GM12878 (cell line): Measurements from ENCODE around the gene LRRC31. TPM values are rescaled to one million over a fixed set of nuclear protein-coding genes. Genes with fewer than 3 reads are reported as not detected.

ENCODE experiments used
- ATAC-seq: fragments of 200-7000 bp; cut with Tn5 transposase; 3 replicates; pipeline ENCODE4 v1.9.1; 2020; ENCODE audit warnings: mild to moderate bottlenecking, moderate library complexity
- BruUV-seq: library from RNA; stranded (reverse); fragments of 400-500 nt; replicated peaks from 2 replicates; lab custom pipeline; 2021; lab: Mats Ljungman, UMichigan
- CTCF ChIA-PET: fragments of 300-600 bp; sonication (Branson Sonifier 250); formaldehyde crosslinking; extraction: SDS; loops from one replicate; lab custom pipeline; 2021; ENCODE audit warnings: inconsistent platforms; lab: Yijun Ruan, JAX
- POLR2A ChIA-PET: fragments of 350-600 bp; formaldehyde crosslinking; extraction: SDS; loops from one replicate; lab custom pipeline; 2021; ENCODE audit warnings: inconsistent platforms; lab: Charles Lee
- RAD21 ChIA-PET: fragments of 300-600 bp; sonication (Branson Sonifier 250); formaldehyde crosslinking; loops from one replicate; lab custom pipeline; 2023; ENCODE audit warnings: antibody characterized with exemption; ENCODE audit not compliant: unreplicated experiment; lab: Charles Lee
- SMC1A ChIA-PET: fragments of 300-600 bp; sonication (Branson Sonifier 250); formaldehyde crosslinking; loops from one replicate; lab custom pipeline; 2023; ENCODE audit not compliant: unreplicated experiment, uncharacterized antibody; lab: Charles Lee
- DNase-seq: peaks from one replicate; pipeline ENCODE4 v3.0.0-alpha.2; 2011; ENCODE audit warnings: low read depth, low spot score
- FAIRE-seq: peaks from 3 replicates; lab custom pipeline; 2011; peaks lifted over from hg19 to GRCh38; lab: Jason Lieb, UNC
- H2AFZ ChIP-seq: 2 replicates; pipeline ENCODE4 v1.6.0; 2011; ENCODE audit warnings: low read depth, low read length, control low read depth; ENCODE audit not compliant: control insufficient read depth
- H3K27ac ChIP-seq: 2 replicates; pipeline ENCODE4 v1.5.1; 2011; ENCODE audit warnings: control low read depth; ENCODE audit not compliant: control insufficient read depth, insufficient read depth
- H3K27me3 ChIP-seq, 2 experiments: replicated peaks in 1 of 2; 2 replicates each; pipeline versions ENCODE4 v1.6.0 to v1.6.1; 2011; ENCODE audit warnings: low read length in 1 of 2; ENCODE audit not compliant: control insufficient read depth in 2 of 2, insufficient read depth in 2 of 2
- H3K36me3 ChIP-seq, 2 experiments: 2 replicates each; pipeline ENCODE4 v1.5.1; 2011; ENCODE audit warnings: low read length in 1 of 2; ENCODE audit not compliant: control insufficient read depth in 2 of 2, insufficient read depth in 2 of 2
- H3K4me1 ChIP-seq: 2 replicates; pipeline ENCODE4 v1.6.1; 2011; ENCODE audit warnings: mild to moderate bottlenecking, low read length, moderate library complexity, mixed read lengths; ENCODE audit not compliant: control insufficient read depth, insufficient read depth
- H3K4me2 ChIP-seq: 2 replicates; pipeline ENCODE4 v1.6.0; 2011; ENCODE audit warnings: control low read depth; ENCODE audit not compliant: control insufficient read depth, insufficient read depth
- H3K4me3 ChIP-seq: fragments of 200-600 bp; sonication (generic); 2 replicates; pipeline ENCODE4 v1.5.1; 2016
- H3K79me2 ChIP-seq: 2 replicates; pipeline ENCODE4 v1.6.0; 2011; ENCODE audit warnings: low read length; ENCODE audit not compliant: control insufficient read depth, insufficient read depth
- H3K9ac ChIP-seq: 2 replicates; pipeline ENCODE4 v1.8.0; 2011; ENCODE audit warnings: low read length, control low read depth, mixed read lengths; ENCODE audit not compliant: control insufficient read depth, insufficient read depth
- H3K9me3 ChIP-seq: replicated peaks from 3 replicates; pipeline ENCODE4 v1.5.1; 2011; ENCODE audit warnings: mild to moderate bottlenecking, low read length; ENCODE audit not compliant: control insufficient read depth, insufficient read depth
- H4K20me1 ChIP-seq: 2 replicates; pipeline ENCODE4 v1.6.0; 2011; ENCODE audit not compliant: control insufficient read depth, insufficient read depth
- BCL11A ChIP-seq: IDR thresholded peaks from 2 replicates; pipeline ENCODE4 v1.6.1; 2011; ENCODE audit warnings: low read depth, low read length
- CHD2 ChIP-seq: IDR thresholded peaks from 2 replicates; pipeline ENCODE4 v1.6.1; 2011; ENCODE audit warnings: low read depth, low read length, improper control_type of control experiment, borderline replicate concordance
- CHD4 ChIP-seq: fragments of 200-600 bp; sonication (generic); IDR thresholded peaks from 2 replicates; pipeline ENCODE4 v1.6.1; 2016; ENCODE audit warnings: mild to moderate bottlenecking
- FOS ChIP-seq: IDR thresholded peaks from 3 replicates; pipeline ENCODE4 v1.6.1; 2011; ENCODE audit warnings: borderline replicate concordance; ENCODE audit not compliant: insufficient read length; ENCODE audit errors: extremely low read depth
- MYC ChIP-seq: IDR thresholded peaks from 2 replicates; pipeline ENCODE4 v1.6.1; 2011; ENCODE audit warnings: mild to moderate bottlenecking, low read length, moderate library complexity, inconsistent platforms; ENCODE audit not compliant: insufficient read depth, insufficient replicate concordance, insufficient read length, severe bottlenecking
- POU2F2 ChIP-seq: IDR thresholded peaks from 3 replicates; pipeline ENCODE4 v1.6.1; 2011; ENCODE audit warnings: low read depth, mild to moderate bottlenecking, low read length, borderline replicate concordance
- SMAD5 ChIP-seq: IDR thresholded peaks from 2 replicates; pipeline ENCODE4 v1.6.1; 2016; ENCODE audit warnings: antibody characterized with exemption, low read depth
- SMC3 ChIP-seq: IDR thresholded peaks from 2 replicates; pipeline ENCODE4 v1.6.1; 2011; ENCODE audit warnings: low read length, improper control_type of control experiment, borderline replicate concordance
- SPI1 ChIP-seq: IDR thresholded peaks from 2 replicates; pipeline ENCODE4 v1.6.1; 2011; ENCODE audit warnings: low read depth, mild to moderate bottlenecking, low read length, moderate library complexity, borderline replicate concordance; ENCODE audit not compliant: insufficient read depth
- SUZ12 ChIP-seq: fragments of 200-600 bp; sonication (generic); IDR thresholded peaks from one replicate; pipeline ENCODE4 v1.6.1; 2018; ENCODE audit warnings: antibody characterized with exemption, mild to moderate bottlenecking; ENCODE audit not compliant: unreplicated experiment
- YY1 ChIP-seq: IDR thresholded peaks from 2 replicates; pipeline ENCODE4 v1.6.1; 2011; ENCODE audit warnings: low read depth, mild to moderate bottlenecking, low read length
- ZBTB33 ChIP-seq: fragments of 450-650 bp; IDR thresholded peaks from 2 replicates; pipeline ENCODE4 v1.6.1; 2017; ENCODE audit warnings: mild to moderate bottlenecking
- ZNF217 ChIP-seq: fragments of 450-650 bp; IDR thresholded peaks from 2 replicates; pipeline ENCODE4 v1.6.1; 2017; ENCODE audit warnings: antibody characterized with exemption, mild to moderate bottlenecking
- WGBS: methylation state at CpG from one replicate; pipeline ENCODE4 v1.1.6; 2016; ENCODE audit warnings: low lambda C conversion rate; ENCODE audit not compliant: insufficient replicate concordance, insufficient coverage; ENCODE audit errors: missing lambda C conversion rate; 5-methylcytosine and 5-hydroxymethylcytosine counted together
- in situ Hi-C: fragments of 300-500 bp; cut with MboI; formaldehyde crosslinking; loops from 9 replicates; pipeline ENCODE4 v1.14.3; 2018; ENCODE audit warnings: mixed read lengths
- intact Hi-C: fragments of 100-400 bp; cut with micrococcal nuclease; formaldehyde crosslinking; loops from one replicate; pipeline ENCODE4 v1.14.2; 2022; ENCODE audit not compliant: unreplicated experiment
- polyA plus RNA-seq, 11 experiments: library from polyadenylated mRNA; depleted of rRNA in 4 of 11; unstranded in 6 of 11; stranded (reverse) in 5 of 11; fragments of >200 nt; fragmentation: Nextera tagmentation in 4 of 11; fragmentation: Illumina TruSeq in 1 of 11; extraction: Ambion mirVana in 4 of 11; extraction: Trizol in 1 of 11; gene quantifications; 1 replicate in 1 of 11; 2 replicates in 10 of 11; pipeline versions ENCODE4 v1.2.1 to v1.2.3, GENCODE V29; 2011 to 2016; ENCODE audit warnings: inconsistent platforms in 2 of 11, missing spikeins in 2 of 11, low read depth in 1 of 11
- total RNA-seq, 4 experiments: library from RNA; depleted of rRNA in 3 of 4; stranded (reverse); fragments of >200 nt in 3 of 4; fragmentation: Illumina TruSeq in 1 of 4; extraction: Trizol in 1 of 4; gene quantifications; 2 replicates each; pipeline versions ENCODE4 v1.2.1 to v1.2.3, GENCODE V29; 2013 to 2021
- TF ChIP-seq, protein P1 (sequence below): fragments of 450-650 bp; IDR thresholded peaks from 2 replicates; pipeline ENCODE4 v1.6.1; 2016; ENCODE audit warnings: mild to moderate bottlenecking, moderate library complexity, borderline replicate concordance
- TF ChIP-seq, protein P2 (sequence below): IDR thresholded peaks from 2 replicates; pipeline ENCODE4 v1.6.1; 2012; ENCODE audit warnings: low read depth, low read length, improper control_type of control experiment

Gene LRRC31
- total and polyA plus RNA-seq, 10 of the 15 experiments (the other 5 are each of a cell fraction or from before 2014, with no cell fraction given) = 0.04 to 0.06 (median 0.06) TPM; not detected in 7

GRCh38 chr3:169861871-169862270 is 7.9 kb downstream of the LRRC31 start:
- in situ Hi-C loops (loop anchor here (10.0 kb wide), 1 partner anchor 193 kb away; no protein-coding TSS in a partner anchor), intact Hi-C loops (loop anchor here (2.0 kb wide), 1 partner anchor 99 kb away; no protein-coding TSS in a partner anchor)
- no peaks in the 10 kb centered on the region for H3K79me2 ChIP-seq
- FAIRE-seq (no peak), DNase-seq (no peak), ATAC-seq (no peak)
- ChIA-PET CTCF (interaction anchor here (0.6 to 5.1 kb wide), 24 partner anchors 8 to 712 kb away, joined by 3 to 65 read pairs (median 4); partner anchors contain the start of gene SEC62), POLR2A (interaction anchor here (0.6 to 1.6 kb wide), 2 partner anchors 17 to 105 kb away, joined by 4 read pairs; no protein-coding TSS in a partner anchor), SMC1A (interaction anchor here (0.8 to 7.2 kb wide), 12 partner anchors 48 to 721 kb away, joined by 3 to 56 read pairs (median 6); partner anchors contain the start of genes LRRC34, LRRIQ4 and SEC62), RAD21 (interaction anchor here (0.9 to 3.2 kb wide), 8 partner anchors 48 to 192 kb away, joined by 3 to 17 read pairs (median 4); partner anchors contain the start of gene SEC62)
- H3K4me3 ChIP-seq = no peak overlapping the region
- H2AFZ ChIP-seq = no peak overlapping the region
- H3K27me3 ChIP-seq = peaks cover 0 to 4% of the 10 kb centered on the region in 2 experiments; a peak in 2 of 4 replicates
- no TSS peak for BruUV-seq
- H3K9ac ChIP-seq = no peak overlapping the region
- 47% methylated on average over 5 of the region's 5 CpGs for WGBS
- no peaks in the 10 kb centered on the region for H4K20me1 ChIP-seq
- H3K4me2 ChIP-seq = no peak overlapping the region
- H3K36me3 ChIP-seq = no peaks in the 10 kb centered on the region
- H3K9me3 ChIP-seq = no peaks in the 10 kb centered on the region
- peaks cover 16% of the 10 kb centered on the region for H3K4me1 ChIP-seq
- no peak overlapping the region for H3K27ac ChIP-seq
- no peak for TF ChIP-seq ZNF217
- no peak for TF ChIP-seq YY1
- TF ChIP-seq SPI1 = no peak
- no peak for TF ChIP-seq SMAD5
- TF ChIP-seq CHD4 = no peak
- TF ChIP-seq, protein P1, sequence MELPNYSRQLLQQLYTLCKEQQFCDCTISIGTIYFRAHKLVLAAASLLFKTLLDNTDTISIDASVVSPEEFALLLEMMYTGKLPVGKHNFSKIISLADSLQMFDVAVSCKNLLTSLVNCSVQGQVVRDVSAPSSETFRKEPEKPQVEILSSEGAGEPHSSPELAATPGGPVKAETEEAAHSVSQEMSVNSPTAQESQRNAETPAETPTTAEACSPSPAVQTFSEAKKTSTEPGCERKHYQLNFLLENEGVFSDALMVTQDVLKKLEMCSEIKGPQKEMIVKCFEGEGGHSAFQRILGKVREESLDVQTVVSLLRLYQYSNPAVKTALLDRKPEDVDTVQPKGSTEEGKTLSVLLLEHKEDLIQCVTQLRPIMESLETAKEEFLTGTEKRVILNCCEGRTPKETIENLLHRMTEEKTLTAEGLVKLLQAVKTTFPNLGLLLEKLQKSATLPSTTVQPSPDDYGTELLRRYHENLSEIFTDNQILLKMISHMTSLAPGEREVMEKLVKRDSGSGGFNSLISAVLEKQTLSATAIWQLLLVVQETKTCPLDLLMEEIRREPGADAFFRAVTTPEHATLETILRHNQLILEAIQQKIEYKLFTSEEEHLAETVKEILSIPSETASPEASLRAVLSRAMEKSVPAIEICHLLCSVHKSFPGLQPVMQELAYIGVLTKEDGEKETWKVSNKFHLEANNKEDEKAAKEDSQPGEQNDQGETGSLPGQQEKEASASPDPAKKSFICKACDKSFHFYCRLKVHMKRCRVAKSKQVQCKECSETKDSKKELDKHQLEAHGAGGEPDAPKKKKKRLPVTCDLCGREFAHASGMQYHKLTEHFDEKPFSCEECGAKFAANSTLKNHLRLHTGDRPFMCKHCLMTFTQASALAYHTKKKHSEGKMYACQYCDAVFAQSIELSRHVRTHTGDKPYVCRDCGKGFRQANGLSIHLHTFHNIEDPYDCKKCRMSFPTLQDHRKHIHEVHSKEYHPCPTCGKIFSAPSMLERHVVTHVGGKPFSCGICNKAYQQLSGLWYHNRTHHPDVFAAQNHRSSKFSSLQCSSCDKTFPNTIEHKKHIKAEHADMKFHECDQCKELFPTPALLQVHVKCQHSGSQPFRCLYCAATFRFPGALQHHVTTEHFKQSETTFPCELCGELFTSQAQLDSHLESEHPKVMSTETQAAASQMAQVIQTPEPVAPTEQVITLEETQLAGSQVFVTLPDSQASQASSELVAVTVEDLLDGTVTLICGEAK = no peak
- no peak for TF ChIP-seq ZBTB33
- TF ChIP-seq CHD2 = no peak
- TF ChIP-seq BCL11A = no peak
- TF ChIP-seq, protein P2, sequence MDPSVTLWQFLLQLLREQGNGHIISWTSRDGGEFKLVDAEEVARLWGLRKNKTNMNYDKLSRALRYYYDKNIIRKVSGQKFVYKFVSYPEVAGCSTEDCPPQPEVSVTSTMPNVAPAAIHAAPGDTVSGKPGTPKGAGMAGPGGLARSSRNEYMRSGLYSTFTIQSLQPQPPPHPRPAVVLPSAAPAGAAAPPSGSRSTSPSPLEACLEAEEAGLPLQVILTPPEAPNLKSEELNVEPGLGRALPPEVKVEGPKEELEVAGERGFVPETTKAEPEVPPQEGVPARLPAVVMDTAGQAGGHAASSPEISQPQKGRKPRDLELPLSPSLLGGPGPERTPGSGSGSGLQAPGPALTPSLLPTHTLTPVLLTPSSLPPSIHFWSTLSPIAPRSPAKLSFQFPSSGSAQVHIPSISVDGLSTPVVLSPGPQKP = no peak
- TF ChIP-seq SMC3 = no peak
- TF ChIP-seq POU2F2 = no peak
- TF ChIP-seq MYC = no peak
- no peak for TF ChIP-seq FOS
- no peak for TF ChIP-seq SUZ12
